NCI-H82 (cell line): ENCODE results near the gene SRRT.

Source experiments
- DNase-seq: peaks from one replicate; lab custom pipeline; 2025; lab: John Stamatoyannopoulos, UW

The SRRT gene

GRCh38 chr7:100855515-100855914 lies 19.4 kb upstream of the SRRT start:
- DNase-seq: no peak

- no peak for DNase-seq
These were observed 18.0 kb upstream of the SRRT start for GRCh38 chr7:100856871-100857282.

GRCh38 chr7:100859856-100860255 lies 15.0 kb upstream of the SRRT start:
- DNase-seq: no peak

GRCh38 chr7:100860702-100861615 lies 13.9 kb upstream of the SRRT start:
- no peak for DNase-seq

GRCh38 chr7:100861616-100861985 lies 13.3 kb upstream of the SRRT start:
- no peak for DNase-seq

GRCh38 chr7:100863406-100863950 lies 11.4 kb upstream of the SRRT start:
- DNase-seq: no peak

- no peak for DNase-seq
These were observed 10.5 kb upstream of the SRRT start for GRCh38 chr7:100864263-100864845.

GRCh38 chr7:100865372-100865911 lies 9.5 kb upstream of the SRRT start:
- no peak for DNase-seq

- no peak for DNase-seq
These were observed 8.8 kb upstream of the SRRT start for GRCh38 chr7:100865938-100866728.

GRCh38 chr7:100866729-100867039 lies 8.2 kb upstream of the SRRT start:
- DNase-seq: no peak

GRCh38 chr7:100867040-100867775 lies 7.7 kb upstream of the SRRT start, which contains the start of gene TRIP6:
TRIP6 (plus strand) TSS chr7:100867387; CDS start chr7:100867498, 111 bp downstream.
- DNase-seq: no peak

- DNase-seq: no peak
These were observed 7.0 kb upstream of the SRRT start for GRCh38 chr7:100867776-100868485.

GRCh38 chr7:100873599-100874299 lies 1.2 kb upstream of the SRRT start:
- no peak for DNase-seq

GRCh38 chr7:100874300-100874576 lies 665 bp upstream of the SRRT start:
- DNase-seq: peak; percentile 57

GRCh38 chr7:100875356-100875751 lies 451 bp downstream of the SRRT start:
- DNase-seq: peak; percentile 45

- DNase-seq: no peak
These were observed 3.1 kb downstream of the SRRT start for GRCh38 chr7:100878013-100878412.

- no peak for DNase-seq
These were observed 3.8 kb downstream of the SRRT start for GRCh38 chr7:100878685-100879084.

- peak; percentile 97 for DNase-seq
These were observed 4.9 kb downstream of the SRRT start for GRCh38 chr7:100879685-100880261.

- DNase-seq: no peak
These were observed 5.7 kb downstream of the SRRT start for GRCh38 chr7:100880645-100881044.

GRCh38 chr7:100881136-100881535 lies 6.2 kb downstream of the SRRT start:
- no peak for DNase-seq
